Lung microvascular endothelial cell (primary cell): ENCODE measurements around the gene FIGLA. TPM values are rescaled to one million over a fixed set of nuclear protein-coding genes. Genes with fewer than 3 reads are reported as not detected.
"Not testable (repeated sequence)": the region's sequence is repeated elsewhere in the genome, so short reads cannot be mapped to it uniquely, and the experiment has no call there.

ENCODE experiments used
- DNase-seq, 2 donors: peaks; one replicate each; pipeline versions ENCODE4 v3.0.0 to v3.0.0-alpha.2; 2010; ENCODE audit warnings: low read depth in 2 of 2
- total RNA-seq: library from RNA; depleted of rRNA; stranded (reverse); fragments of >200 nt; gene quantifications from 2 replicates; pipeline ENCODE4 v1.2.1, GENCODE V29; 2014

The FIGLA gene
- total RNA-seq, 1 donor from 2014 or later: not detected

- DNase-seq: no peak
Observed at GRCh38 chr2:70808983-70809958, 18.8 kb upstream of the FIGLA start.

- no peak for DNase-seq
Observed at GRCh38 chr2:70807828-70808118, 17.3 kb upstream of the FIGLA start.

GRCh38 chr2:70807102-70807827, 16.8 kb upstream of the FIGLA start:
- no peak for DNase-seq

DNA sequence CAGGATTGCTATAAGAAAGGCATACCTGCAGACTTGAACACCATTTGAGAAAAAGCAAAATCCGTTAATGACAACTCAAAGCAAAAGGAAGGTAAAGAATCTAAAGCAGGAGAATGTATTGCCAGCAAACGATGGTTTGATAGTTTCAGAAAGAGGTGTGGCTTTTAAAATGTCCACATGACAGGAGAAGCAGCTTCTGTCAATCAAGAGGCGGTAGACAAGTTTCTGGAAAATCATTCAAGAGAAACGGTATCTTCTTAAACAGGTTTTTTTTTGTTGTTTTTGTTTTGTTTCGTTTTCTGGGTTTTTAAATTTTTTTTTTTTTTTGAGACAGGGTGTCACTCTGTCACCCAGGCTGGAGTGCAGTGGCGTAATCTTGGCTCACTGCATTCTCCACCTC, 16.2 kb upstream of the FIGLA start:
- no peak for DNase-seq

DNA sequence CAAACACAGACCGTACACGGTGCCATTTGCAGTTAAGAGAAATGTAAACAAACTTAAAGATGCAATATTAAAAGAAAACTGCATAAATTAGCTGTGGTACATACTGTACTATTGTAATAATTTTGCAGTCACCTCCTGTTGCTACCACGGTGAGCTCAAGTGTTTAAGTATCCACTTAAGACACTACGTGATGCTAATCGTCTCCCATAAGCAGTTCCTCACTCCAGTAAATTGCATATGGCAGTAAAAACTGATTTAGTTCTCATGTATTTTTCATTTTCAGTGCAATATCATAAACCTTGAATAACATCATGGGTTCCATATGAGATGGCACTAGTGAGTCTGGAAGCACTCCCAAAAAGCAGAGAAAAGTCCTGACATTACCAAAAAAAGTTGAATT, 15.6 kb upstream of the FIGLA start:
- DNase-seq: no peak

DNA sequence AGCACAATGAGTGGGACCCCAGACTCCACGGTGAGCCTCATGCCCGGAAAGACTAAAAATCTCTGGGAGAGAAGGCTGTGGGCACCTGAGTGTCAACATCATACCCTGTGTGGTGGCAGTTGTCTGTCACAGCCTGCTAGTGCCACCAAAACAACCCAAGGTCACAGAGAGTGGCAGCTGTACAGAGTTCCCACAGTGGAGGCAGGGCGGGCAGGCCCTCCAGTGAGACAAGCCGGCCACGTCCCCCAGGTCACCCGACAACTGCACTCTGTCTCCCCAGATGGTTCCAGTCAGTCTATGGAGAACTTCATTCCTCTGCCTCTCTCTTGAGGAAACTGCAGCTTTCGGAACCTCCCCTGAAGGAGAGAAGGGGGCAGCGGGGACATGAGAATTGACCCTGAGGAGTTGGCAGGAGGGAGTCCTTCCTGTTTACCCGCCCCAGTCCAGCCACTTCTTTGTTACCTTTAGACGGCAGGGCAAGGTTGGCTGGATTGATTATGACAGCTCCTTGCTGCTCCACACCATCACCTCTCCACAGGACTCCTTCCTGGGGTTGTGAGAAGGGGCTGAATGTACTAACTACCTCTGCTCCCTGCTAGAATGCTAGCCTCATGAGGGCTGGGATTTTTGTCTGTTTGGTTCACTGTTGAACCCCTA, 11.3 kb upstream of the FIGLA start:
- DNase-seq: no peak

GRCh38 chr2:70799706-70800105, 9.3 kb upstream of the FIGLA start:
- no peak for DNase-seq

DNA sequence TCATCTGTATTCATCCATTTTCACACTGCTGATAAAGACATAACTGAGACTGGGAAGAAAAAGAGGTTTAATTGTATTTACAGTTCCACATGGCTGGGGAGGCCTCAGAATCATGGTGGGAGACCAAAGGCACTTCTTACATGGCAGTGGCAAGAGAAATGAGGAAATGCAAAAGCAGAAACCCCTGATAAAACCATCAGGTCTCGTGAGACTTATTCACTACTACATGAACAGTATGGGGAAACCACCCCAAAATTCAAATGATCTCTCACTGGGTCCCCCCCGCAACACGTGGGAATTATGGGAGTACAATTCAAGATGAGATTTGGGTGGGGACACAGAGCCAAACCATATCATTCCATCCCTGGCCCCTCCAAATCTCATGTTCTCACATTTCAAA, 7.6 kb upstream of the FIGLA start:
- not testable (repeated sequence) for DNase-seq

- no peak for DNase-seq
Observed at GRCh38 chr2:70797506-70797905, 7.1 kb upstream of the FIGLA start.

GRCh38 chr2:70796262-70796661, 5.8 kb upstream of the FIGLA start:
- DNase-seq: no peak

GRCh38 chr2:70795164-70795995, 4.9 kb upstream of the FIGLA start:
- no peak for DNase-seq

DNA sequence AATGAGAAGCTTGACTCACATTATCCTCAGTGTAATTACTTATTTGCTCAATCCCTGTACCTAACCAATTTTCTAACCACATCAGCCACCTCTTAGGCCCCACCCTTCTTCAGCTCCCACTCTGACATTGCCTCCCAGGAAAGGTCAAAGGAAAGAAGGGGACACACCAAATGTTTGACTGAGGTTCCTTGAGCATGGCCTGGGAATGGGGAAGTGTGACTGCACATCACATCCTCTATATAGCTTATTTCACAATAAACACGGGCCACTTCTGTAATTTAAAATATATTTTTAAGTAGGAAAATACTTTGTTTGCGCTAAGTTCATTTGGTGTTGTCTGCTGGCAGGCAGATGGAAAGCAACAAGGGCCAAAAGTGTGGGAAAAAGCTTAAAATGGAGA, 3.0 kb upstream of the FIGLA start:
- no peak for DNase-seq

- DNase-seq: peak; percentile 76 to 81
Observed at GRCh38 chr2:70789304-70790135, 923 bp downstream of the FIGLA start.

- DNase-seq: peak; percentile 55 to 74
Observed at GRCh38 chr2:70785137-70785911, 5.1 kb downstream of the FIGLA start.

DNA sequence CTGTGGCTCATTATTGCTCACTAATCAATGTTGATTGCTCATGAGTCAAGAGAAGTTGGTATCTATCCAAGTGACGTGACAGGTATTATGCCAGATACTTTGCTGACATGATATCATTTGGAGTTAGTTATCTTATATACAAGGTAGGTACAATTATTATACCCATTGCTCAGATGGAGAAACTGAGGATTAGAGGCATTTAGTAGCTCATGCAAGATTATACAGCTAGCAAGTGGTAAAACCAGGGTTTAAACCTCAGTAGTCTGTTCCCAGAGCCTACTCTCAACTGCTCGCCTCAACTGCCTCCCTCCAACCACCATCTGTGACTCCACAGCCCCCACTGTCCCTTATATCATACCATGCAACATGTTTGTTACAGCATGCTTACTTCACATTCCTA, 6.1 kb downstream of the FIGLA start:
- DNase-seq: no peak

- DNase-seq: no peak
Observed at GRCh38 chr2:70779911-70780545, 10.4 kb downstream of the FIGLA start.

DNA sequence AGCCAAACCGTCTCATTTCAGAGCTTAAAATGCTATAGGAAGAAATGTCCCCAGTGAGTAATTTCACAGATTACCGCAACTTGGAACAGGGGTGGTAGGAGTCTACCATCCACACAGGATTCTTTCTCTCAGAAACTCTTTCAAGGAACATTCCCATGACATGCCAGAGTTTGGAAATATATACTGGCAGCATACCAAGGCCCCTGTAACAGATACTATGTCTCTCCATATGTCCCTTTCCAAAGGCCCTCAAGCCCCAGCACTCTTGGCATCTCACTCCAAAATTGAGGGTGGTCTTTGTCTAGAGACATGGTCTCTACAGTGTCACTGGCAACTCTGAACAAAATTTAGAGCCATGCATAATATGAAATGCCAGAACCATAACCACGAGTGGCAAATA, 11.0 kb downstream of the FIGLA start:
- no peak for DNase-seq

DNA sequence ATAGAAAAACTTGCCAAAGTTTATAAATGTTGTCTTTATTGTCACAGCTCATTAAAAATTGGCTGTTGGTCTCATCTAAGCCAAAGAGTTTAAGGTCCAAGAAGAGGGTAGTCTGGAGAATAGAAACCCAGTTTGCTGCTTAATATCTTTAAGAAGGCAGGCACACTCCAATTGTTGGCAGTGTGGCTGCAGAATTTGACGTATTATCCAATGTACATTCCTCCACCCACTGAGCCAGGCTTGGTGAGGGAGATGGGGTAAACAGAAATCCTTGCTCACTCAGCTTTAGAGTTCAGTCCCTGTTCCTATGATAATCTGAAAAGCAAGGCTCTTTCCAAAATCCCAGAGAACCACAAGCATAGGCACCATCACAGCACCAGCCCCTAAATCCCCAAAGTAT, 11.8 kb downstream of the FIGLA start:
- DNase-seq: no peak

DNA sequence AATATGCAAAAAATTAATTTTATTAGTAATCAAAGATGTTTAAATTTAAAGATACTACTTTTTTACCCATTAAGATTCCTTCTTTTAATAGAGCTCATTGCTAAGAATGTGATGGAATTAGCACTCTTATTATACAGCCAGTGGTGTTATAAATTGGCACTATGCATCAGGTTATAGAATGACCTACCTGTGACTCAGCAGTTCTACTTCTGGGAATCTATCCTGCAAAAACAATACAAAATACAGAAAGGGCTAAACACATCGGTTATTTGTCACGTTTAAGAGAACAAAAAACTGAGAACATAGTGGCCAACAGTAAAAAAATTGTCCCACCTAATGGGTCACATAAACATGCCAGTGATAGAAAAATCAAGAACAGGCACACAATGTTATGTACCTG, 13.0 kb downstream of the FIGLA start:
- DNase-seq: peak in 1 of 2 donors; percentile 72
